OCI-LY7 (cell line): Measurements from ENCODE around the gene ZNF516. TPM values are rescaled to one million over a fixed set of nuclear protein-coding genes. Genes with fewer than 3 reads are reported as not detected.

Experiments
- BruUV-seq: library from RNA; stranded (reverse); fragments of 400-500 nt; replicated peaks from 2 replicates; lab custom pipeline; 2021; lab: Mats Ljungman, UMichigan
- CTCF ChIA-PET: fragments of 300-600 bp; sonication (Branson Sonifier 250); formaldehyde crosslinking; loops from one replicate; lab custom pipeline; 2022; ENCODE audit warnings: antibody characterized with exemption; ENCODE audit not compliant: unreplicated experiment; lab: Charles Lee
- POLR2A ChIA-PET: fragments of 300-600 bp; sonication (Branson Sonifier 250); formaldehyde crosslinking; loops from one replicate; lab custom pipeline; 2022; ENCODE audit warnings: antibody characterized with exemption; lab: Charles Lee
- DNase-seq: peaks from one replicate; pipeline ENCODE4 v3.0.0-alpha.2; 2015; ENCODE audit warnings: low spot score
- H2AFZ ChIP-seq: fragments of 200-600 bp; sonication (generic), shearing (Covaris generic); 2 replicates; pipeline ENCODE4 v1.6.1; 2014; ENCODE audit warnings: mild to moderate bottlenecking, antibody characterized with exemption, low read length, moderate library complexity
- H3K27ac ChIP-seq: fragments of 200-600 bp; sonication (generic); 2 replicates; pipeline ENCODE4 v1.5.1; 2014; ENCODE audit warnings: mixed run types, low read depth, mild to moderate bottlenecking, moderate library complexity, low read length, inconsistent platforms; ENCODE audit not compliant: poor library complexity, severe bottlenecking
- H3K36me3 ChIP-seq: fragments of 200-600 bp; sonication (generic); 2 replicates; pipeline ENCODE4 v1.6.1; 2014; ENCODE audit warnings: mild to moderate bottlenecking, antibody characterized with exemption, low read length, moderate library complexity, mixed read lengths; ENCODE audit not compliant: insufficient read depth
- H3K4me1 ChIP-seq: fragments of 200-600 bp; sonication (generic); 2 replicates; pipeline ENCODE4 v1.5.1; 2014; ENCODE audit warnings: mild to moderate bottlenecking, low read length; ENCODE audit not compliant: insufficient read depth, poor library complexity, severe bottlenecking
- H3K4me2 ChIP-seq: fragments of 200-600 bp; sonication (generic); 2 replicates; pipeline ENCODE4 v1.6.1; 2014; ENCODE audit warnings: mild to moderate bottlenecking, low read length
- H3K4me3 ChIP-seq: fragments of 200-600 bp; sonication (generic); 2 replicates; pipeline ENCODE4 v1.5.1; 2014; ENCODE audit warnings: mild to moderate bottlenecking, low read depth, low read length; ENCODE audit not compliant: poor library complexity, severe bottlenecking
- H3K79me2 ChIP-seq: fragments of 200-600 bp; sonication (generic); 2 replicates; pipeline ENCODE4 v1.6.1; 2016; ENCODE audit warnings: low read depth, mild to moderate bottlenecking, low read length, moderate library complexity, mixed read lengths; ENCODE audit not compliant: insufficient read depth
- H3K9me2 ChIP-seq: fragments of 200-600 bp; sonication (generic); 2 replicates; pipeline ENCODE4 v1.6.1; 2016; ENCODE audit warnings: mild to moderate bottlenecking, low read length, mixed read lengths; ENCODE audit not compliant: insufficient read depth
- H3K9me3 ChIP-seq: fragments of 200-600 bp; sonication (generic); 2 replicates; pipeline ENCODE4 v1.6.1; 2014; ENCODE audit warnings: mild to moderate bottlenecking, mixed run types, low read length, mixed read lengths
- H4K20me1 ChIP-seq: fragments of 200-600 bp; sonication (generic); 2 replicates; pipeline ENCODE4 v1.6.1; 2014; ENCODE audit warnings: mild to moderate bottlenecking, antibody characterized with exemption, low read length, moderate library complexity, mixed read lengths; ENCODE audit not compliant: insufficient read depth
- CTCF ChIP-seq: fragments of 200-600 bp; sonication (generic); conservative IDR thresholded peaks from 2 replicates; pipeline ENCODE4 v1.5.1; 2014; ENCODE audit warnings: mild to moderate bottlenecking, antibody characterized with exemption, low read length, moderate library complexity, mixed read lengths
- EZH2phosphoT487 ChIP-seq: fragments of 200-600 bp; sonication (generic); IDR thresholded peaks from 2 replicates; pipeline ENCODE4 v1.6.1; 2018; ENCODE audit warnings: low read depth, borderline replicate concordance, mild to moderate bottlenecking, mixed run types, antibody characterized with exemption, low read length, moderate library complexity, mixed read lengths
- intact Hi-C: fragments of 100-400 bp; cut with micrococcal nuclease; formaldehyde crosslinking; loops from one replicate; pipeline ENCODE4 v1.10.0; 2022; ENCODE audit not compliant: unreplicated experiment
- total RNA-seq, 2 experiments: library from RNA; depleted of rRNA in 1 of 2; stranded (reverse); fragments of >200 nt in 1 of 2; shearing (Covaris generic) in 1 of 2; gene quantifications; 2 replicates each; pipeline ENCODE4 v1.2.3, GENCODE V29; 2014 to 2022

Gene ZNF516
- total RNA-seq, 2 experiments from 2014 or later, result 16.2 to 32.3 TPM

- Histone ChIP-seq H3K4me2 (peak overlapping the region; percentile 81), H3K4me1 (peaks cover 57% of the 10 kb centered on the region), H3K79me2 (peaks cover 94% of the 10 kb centered on the region), H3K27ac (no peak overlapping the region), H3K9me3 (no peaks in the 10 kb centered on the region), H3K9me2 (no peaks in the 10 kb centered on the region), H3K36me3 (peaks cover 14% of the 10 kb centered on the region; the same call in 1 of the 2 replicates), H2AFZ (no peak overlapping the region), H4K20me1 (peaks cover 28% of the 10 kb centered on the region; the same call in 1 of the 2 replicates), H3K4me3 (no peak overlapping the region)
- POLR2A ChIA-PET, result interaction anchor here (0.7 kb wide), 1 partner anchor 1421 kb away, joined by 6 read pairs; no protein-coding TSS in a partner anchor
- intact Hi-C loops, result no loop called here
- CTCF ChIA-PET, result no interaction called here
- no peak for TF ChIP-seq CTCF
- TF ChIP-seq EZH2phosphoT487, result no peak
- no TSS peak for BruUV-seq
- no peak for DNase-seq
Observed at GRCh38 chr18:76487070-76487469, 8.0 kb downstream of the ZNF516 start.

GRCh38 chr18:76486574-76486973 is 8.5 kb downstream of the ZNF516 start:
- Histone ChIP-seq H3K79me2 (peaks cover 95% of the 10 kb centered on the region), H3K9me2 (no peaks in the 10 kb centered on the region), H3K4me2 (peak overlapping the region; percentile 81), H3K9me3 (no peaks in the 10 kb centered on the region), H4K20me1 (peaks cover 28% of the 10 kb centered on the region; the same call in 1 of the 2 replicates), H3K4me3 (no peak overlapping the region), H3K36me3 (peaks cover 17% of the 10 kb centered on the region; the same call in 1 of the 2 replicates), H2AFZ (no peak overlapping the region), H3K27ac (no peak overlapping the region), H3K4me1 (peaks cover 57% of the 10 kb centered on the region)
- intact Hi-C loops, result no loop called here
- CTCF ChIA-PET, result no interaction called here
- no peak for DNase-seq
- TF ChIP-seq CTCF (no peak), EZH2phosphoT487 (no peak)
- POLR2A ChIA-PET, result no interaction called here
- TSS peak; percentile 6 for BruUV-seq

- H3K4me2 ChIP-seq, result peak overlapping the region; percentile 15; the same call in 1 of the 2 replicates
- H3K4me3 ChIP-seq, result no peak overlapping the region
- no peak overlapping the region for H3K27ac ChIP-seq
- no peaks in the 10 kb centered on the region for H3K9me2 ChIP-seq
- intact Hi-C loops, result no loop called here
- H2AFZ ChIP-seq, result no peak overlapping the region
- ChIA-PET CTCF (no interaction called here), POLR2A (no interaction called here)
- H3K79me2 ChIP-seq, result peaks cover 100% of the 10 kb centered on the region
- H3K36me3 ChIP-seq, result peaks cover 17% of the 10 kb centered on the region; the same call in 1 of the 2 replicates
- H4K20me1 ChIP-seq, result peaks cover 28% of the 10 kb centered on the region; the same call in 1 of the 2 replicates
- DNase-seq, result no peak
- TF ChIP-seq CTCF (no peak), EZH2phosphoT487 (no peak)
- H3K9me3 ChIP-seq, result no peaks in the 10 kb centered on the region
- H3K4me1 ChIP-seq, result peaks cover 57% of the 10 kb centered on the region
- BruUV-seq, result no TSS peak
Observed at GRCh38 chr18:76486038-76486437, 9.0 kb downstream of the ZNF516 start.
